ENCODE data around the gene CCDC174.

DNA sequence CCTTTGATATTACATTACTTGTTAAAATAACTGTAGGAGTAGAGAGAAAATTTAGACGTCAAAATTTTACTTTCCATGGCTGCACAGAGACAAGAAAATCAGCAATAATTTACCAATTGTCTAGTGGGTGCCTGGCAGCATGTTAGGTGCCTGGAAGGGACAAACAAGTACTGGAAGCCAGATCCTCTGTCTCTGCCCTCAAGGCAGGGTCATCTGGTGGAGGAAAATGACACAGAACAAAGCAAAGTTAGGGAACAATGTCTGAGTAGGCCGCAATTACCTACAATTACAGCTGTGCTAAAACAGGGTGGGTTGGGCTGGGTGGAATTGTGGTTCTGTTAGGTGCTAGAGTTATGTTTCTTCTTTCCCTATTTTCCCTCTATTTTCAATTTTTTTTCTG is 7.4 kb downstream of the CCDC174 start:
- TF ChIP-seq POLR2A (IDR thresholded peaks at IDR 0.05; ENCODE audit: low read depth, low read length) (no peak), POLR2AphosphoS5 (IDR thresholded peaks at IDR 0.05; ENCODE audit: low read depth, low read length) (no peak), SPI1 (IDR thresholded peaks at IDR 0.05; ENCODE audit: low read depth, low read length) (no peak), TAF1 (IDR thresholded peaks at IDR 0.05; ENCODE audit: low read depth, low read length) (no peak)

Measured in GM12891 (cell line).